OCI-LY3 (cell line): ENCODE results near the gene TSC22D1.

ENCODE experiments used
- H2AFZ ChIP-seq: fragments of 200-600, 300-600 bp; shearing (Covaris generic); 2 replicates; pipeline ENCODE4 v1.6.0; 2014; ENCODE audit warnings: antibody characterized with exemption, low read depth, low read length
- H3K27ac ChIP-seq: fragments of 200-600, 300-600 bp; sonication (generic); 2 replicates; pipeline ENCODE4 v1.5.1; 2014; ENCODE audit warnings: mild to moderate bottlenecking, low read length, moderate library complexity, mixed read lengths
- H3K27me3 ChIP-seq: fragments of 200-600, 300-600 bp; sonication (generic); 2 replicates; pipeline ENCODE4 v1.6.1; 2014; ENCODE audit warnings: low read depth, low read length, mixed read lengths
- H3K36me3 ChIP-seq: fragments of 200-600, 300-600 bp; sonication (generic); replicated peaks from 2 replicates; pipeline ENCODE3; 2014; ENCODE audit warnings: low read depth, low read length, mixed read lengths
- H3K4me1 ChIP-seq: fragments of 300-600, 200-600 bp; sonication (generic); 2 replicates; pipeline ENCODE4 v1.6.1; 2014; ENCODE audit warnings: low read length, mixed read lengths
- H3K4me2 ChIP-seq: fragments of 200-600, 300-600 bp; sonication (generic); 2 replicates; pipeline ENCODE4 v1.6.1; 2014; ENCODE audit warnings: low read length, mixed read lengths
- H3K4me3 ChIP-seq: fragments of 300-600, 200-600 bp; sonication (generic); 2 replicates; pipeline ENCODE4 v1.5.1; 2014; ENCODE audit warnings: antibody characterized with exemption, mild to moderate bottlenecking, low read length, moderate library complexity
- H3K79me2 ChIP-seq: fragments of 300-600, 200-600 bp; shearing (Covaris generic); 2 replicates; pipeline ENCODE4 v1.6.1; 2014; ENCODE audit warnings: mild to moderate bottlenecking, low read length, mixed read lengths
- H3K9ac ChIP-seq: fragments of 300-600, 200-600 bp; shearing (Covaris generic); 2 replicates; pipeline ENCODE4 v1.6.0; 2014; ENCODE audit warnings: mild to moderate bottlenecking, low read length, moderate library complexity
- H3K9me3 ChIP-seq: fragments of 200-600, 300-600 bp; shearing (Covaris generic); 2 replicates; pipeline ENCODE4 v1.6.1; 2014; ENCODE audit warnings: low read length, mixed read lengths; ENCODE audit not compliant: insufficient read depth
- H4K20me1 ChIP-seq: fragments of 200-600, 300-600 bp; sonication (generic); 2 replicates; pipeline ENCODE4 v1.6.1; 2016; ENCODE audit warnings: low read length, mixed read lengths; ENCODE audit not compliant: insufficient read depth
- EZH2phosphoT487 ChIP-seq: fragments of 200-600 bp; shearing (Covaris generic); IDR thresholded peaks from 2 replicates; pipeline ENCODE4 v1.6.1; 2018; ENCODE audit warnings: antibody characterized with exemption, mixed run types, low read depth
- TF ChIP-seq, protein P1 (sequence below): fragments of 200-600, 300-600 bp; sonication (generic); IDR thresholded peaks from 2 replicates; pipeline ENCODE4 v1.5.1; 2014; ENCODE audit warnings: antibody characterized with exemption, low read length, low read depth

Gene TSC22D1

GRCh38 chr13:44577236-44578066, 1.3 kb upstream of the TSC22D1 start:
- peak overlapping the region; percentile 78 for H3K27ac ChIP-seq
- H3K36me3 ChIP-seq = peaks cover 13% of the 10 kb centered on the region
- peaks cover 17% of the 10 kb centered on the region for H3K4me1 ChIP-seq
- H3K9me3 ChIP-seq = no peaks in the 10 kb centered on the region
- peak overlapping the region; percentile 86 for H3K4me3 ChIP-seq
- H3K9ac ChIP-seq = peak overlapping the region; percentile 87
- H4K20me1 ChIP-seq = 0 out of 2 replicates have a peak, but pooled peaks cover 3% of the 10 kb centered on the region
- peak overlapping the region; percentile 89 for H3K4me2 ChIP-seq
- peak overlapping the region; percentile 74 for H2AFZ ChIP-seq
- peaks cover 8% of the 10 kb centered on the region; the same call in 1 of the 2 replicates for H3K27me3 ChIP-seq
- TF ChIP-seq, protein P1, sequence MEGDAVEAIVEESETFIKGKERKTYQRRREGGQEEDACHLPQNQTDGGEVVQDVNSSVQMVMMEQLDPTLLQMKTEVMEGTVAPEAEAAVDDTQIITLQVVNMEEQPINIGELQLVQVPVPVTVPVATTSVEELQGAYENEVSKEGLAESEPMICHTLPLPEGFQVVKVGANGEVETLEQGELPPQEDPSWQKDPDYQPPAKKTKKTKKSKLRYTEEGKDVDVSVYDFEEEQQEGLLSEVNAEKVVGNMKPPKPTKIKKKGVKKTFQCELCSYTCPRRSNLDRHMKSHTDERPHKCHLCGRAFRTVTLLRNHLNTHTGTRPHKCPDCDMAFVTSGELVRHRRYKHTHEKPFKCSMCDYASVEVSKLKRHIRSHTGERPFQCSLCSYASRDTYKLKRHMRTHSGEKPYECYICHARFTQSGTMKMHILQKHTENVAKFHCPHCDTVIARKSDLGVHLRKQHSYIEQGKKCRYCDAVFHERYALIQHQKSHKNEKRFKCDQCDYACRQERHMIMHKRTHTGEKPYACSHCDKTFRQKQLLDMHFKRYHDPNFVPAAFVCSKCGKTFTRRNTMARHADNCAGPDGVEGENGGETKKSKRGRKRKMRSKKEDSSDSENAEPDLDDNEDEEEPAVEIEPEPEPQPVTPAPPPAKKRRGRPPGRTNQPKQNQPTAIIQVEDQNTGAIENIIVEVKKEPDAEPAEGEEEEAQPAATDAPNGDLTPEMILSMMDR = no peak
- TF ChIP-seq EZH2phosphoT487 = no peak
- peaks cover 23% of the 10 kb centered on the region for H3K79me2 ChIP-seq

DNA sequence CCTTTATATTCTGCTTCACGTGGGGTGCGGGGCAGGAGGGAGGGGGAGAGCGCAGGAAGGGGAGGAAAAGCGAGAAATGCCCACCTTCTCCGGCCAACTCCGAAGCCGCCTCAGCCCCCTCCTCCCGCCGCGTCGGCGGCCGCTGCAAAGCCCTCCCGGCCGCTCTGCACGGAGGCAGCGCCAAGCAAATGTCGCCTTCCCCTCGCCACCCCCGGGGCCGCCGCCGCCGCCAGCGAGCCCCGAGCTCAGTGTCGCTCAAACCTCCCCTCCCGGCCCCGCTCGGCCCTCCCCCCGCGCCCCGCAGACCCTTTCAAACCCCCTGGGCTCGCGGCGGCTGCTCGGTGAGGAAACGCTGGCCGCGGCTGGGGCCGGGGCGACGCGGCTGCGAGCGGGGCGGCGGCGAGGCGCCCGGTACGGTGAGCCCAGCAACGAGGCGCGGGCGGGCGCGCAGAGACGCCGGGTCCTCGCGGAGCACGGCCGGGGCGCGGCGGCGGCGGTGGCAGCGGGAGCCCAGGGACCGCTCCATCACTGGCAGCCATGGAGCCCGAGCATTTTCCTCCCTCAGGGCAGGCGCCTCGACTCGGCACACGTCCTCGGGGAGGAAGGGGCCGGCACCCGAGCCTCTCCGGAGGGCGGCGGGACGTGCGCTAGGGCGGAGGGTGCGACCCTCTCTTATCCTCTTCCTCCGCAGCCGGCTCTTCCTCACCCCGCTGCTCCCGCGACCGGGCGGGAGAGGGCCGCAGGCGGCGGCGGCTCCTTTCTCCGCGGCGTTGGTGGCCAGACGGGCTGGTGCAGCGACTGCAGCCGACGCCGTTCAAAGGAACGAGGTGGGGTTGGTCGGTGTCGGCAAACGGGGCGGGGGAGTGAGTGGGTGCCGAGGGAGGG, 463 bp upstream of the TSC22D1 start:
- Histone ChIP-seq H3K9ac (peak overlapping the region; percentile 87), H3K4me1 (peaks cover 22% of the 10 kb centered on the region), H3K9me3 (no peaks in the 10 kb centered on the region), H3K79me2 (peaks cover 23% of the 10 kb centered on the region), H2AFZ (peak overlapping the region; percentile 50), H3K4me2 (peak overlapping the region; percentile 81), H3K27ac (peak overlapping the region; percentile 78), H3K36me3 (peaks cover 13% of the 10 kb centered on the region), H4K20me1 (0 out of 2 replicates have a peak, but pooled peaks cover 3% of the 10 kb centered on the region), H3K27me3 (peaks cover 5% of the 10 kb centered on the region; the same call in 1 of the 2 replicates), H3K4me3 (peak overlapping the region; percentile 86)
- TF ChIP-seq EZH2phosphoT487 = no peak
- TF ChIP-seq, protein P1 = no peak

GRCh38 chr13:44575035-44575434, 1.1 kb downstream of the TSC22D1 start:
- H3K27me3 ChIP-seq = peaks cover 5% of the 10 kb centered on the region; the same call in 1 of the 2 replicates
- peaks cover 23% of the 10 kb centered on the region for H3K79me2 ChIP-seq
- 0 out of 2 replicates have a peak, but pooled peaks cover 3% of the 10 kb centered on the region for H4K20me1 ChIP-seq
- peak overlapping the region; percentile 81 for H3K4me2 ChIP-seq
- H3K4me1 ChIP-seq = peaks cover 22% of the 10 kb centered on the region
- peak overlapping the region; percentile 86 for H3K4me3 ChIP-seq
- H2AFZ ChIP-seq = no peak overlapping the region
- H3K27ac ChIP-seq = no peak overlapping the region
- no peak for TF ChIP-seq EZH2phosphoT487
- TF ChIP-seq, protein P1 = no peak
- no peak overlapping the region for H3K9ac ChIP-seq
- H3K36me3 ChIP-seq = peaks cover 13% of the 10 kb centered on the region
- no peaks in the 10 kb centered on the region for H3K9me3 ChIP-seq

- Histone ChIP-seq H3K4me1 (peaks cover 22% of the 10 kb centered on the region), H3K4me3 (no peak overlapping the region), H3K36me3 (peaks cover 13% of the 10 kb centered on the region), H3K27ac (no peak overlapping the region), H3K9ac (no peak overlapping the region), H3K4me2 (no peak overlapping the region), H2AFZ (no peak overlapping the region), H3K79me2 (peaks cover 23% of the 10 kb centered on the region), H3K27me3 (peaks cover 4% of the 10 kb centered on the region; the same call in 1 of the 2 replicates), H3K9me3 (no peaks in the 10 kb centered on the region), H4K20me1 (0 out of 2 replicates have a peak, but pooled peaks cover 3% of the 10 kb centered on the region)
- no peak for TF ChIP-seq EZH2phosphoT487
- TF ChIP-seq, protein P1 = no peak
Measured at GRCh38 chr13:44574466-44574855, 1.7 kb downstream of the TSC22D1 start.
